K562 (cell line): Measurements from ENCODE around the gene FRMD7. TPM values are rescaled to one million over a fixed set of nuclear protein-coding genes. Genes with fewer than 3 reads are reported as not detected.

Source experiments
- ATAC-seq: fragments of 200-7000 bp; cut with Tn5 transposase; 3 replicates; pipeline ENCODE4 v1.9.1; 2020; ENCODE audit warnings: moderate library complexity
- BruUV-seq: library from RNA; stranded (reverse); fragments of 400-500 nt; replicated peaks from 2 replicates; lab custom pipeline; 2021; lab: Mats Ljungman, UMichigan
- CTCF ChIA-PET: fragments of 300-600 bp; formaldehyde crosslinking; extraction: SDS; loops from one replicate; lab custom pipeline; 2021; ENCODE audit warnings: low intra/inter-chr PET ratio; lab: Yijun Ruan, JAX
- POLR2A ChIA-PET: fragments of 300-600, 350-650 bp; sonication (Branson Sonifier 250); formaldehyde crosslinking; extraction: SDS; loops from one replicate; lab custom pipeline; 2021; ENCODE audit warnings: antibody characterized with exemption, inconsistent platforms; lab: Yijun Ruan, JAX
- DNase-seq, 4 experiments: peaks; one replicate each; pipeline versions ENCODE4 v3.0.0 to v3.0.0-alpha.2; 2011 to 2018; ENCODE audit warnings: low spot score in 3 of 4, mixed read lengths in 3 of 4; ENCODE audit errors: extremely low read depth in 1 of 4
- FAIRE-seq: peaks from 2 replicates; lab custom pipeline; 2011; peaks lifted over from hg19 to GRCh38; lab: Jason Lieb, UNC
- H2AFZ ChIP-seq: 2 replicates; pipeline ENCODE4 v1.6.0; 2011; ENCODE audit warnings: low read depth, low read length, control low read depth, inconsistent platforms
- H3K27ac ChIP-seq: fragments of 200-600 bp; 3 replicates; pipeline ENCODE4 v1.8.0; 2011; ENCODE audit warnings: low read depth, mild to moderate bottlenecking, control low read depth, inconsistent platforms, low read length, moderate library complexity, mixed read lengths; ENCODE audit errors: extremely low read depth
- H3K27me3 ChIP-seq, 2 experiments: fragments of 300-600 bp in 1 of 2; 2 replicates in 1 of 2; 3 replicates in 1 of 2; pipeline versions ENCODE4 v1.6.0 to v1.8.0; 2011; ENCODE audit warnings: inconsistent platforms in 2 of 2, low read length in 2 of 2, mild to moderate bottlenecking in 1 of 2, mixed read lengths in 1 of 2, moderate library complexity in 1 of 2; ENCODE audit not compliant: control insufficient read depth in 2 of 2, insufficient read depth in 2 of 2
- H3K36me3 ChIP-seq: fragments of 300-600 bp; 3 replicates; pipeline ENCODE4 v1.8.0; 2011; ENCODE audit warnings: mild to moderate bottlenecking, low read length, inconsistent platforms; ENCODE audit not compliant: control insufficient read depth, insufficient read depth
- H3K4me1 ChIP-seq, 2 experiments: fragments of 200-600 bp in 1 of 2; replicated peaks in 1 of 2; 2 replicates in 1 of 2; 3 replicates in 1 of 2; pipeline versions ENCODE4 v1.5.1 to v1.8.0; 2011; ENCODE audit warnings: inconsistent platforms in 2 of 2, low read length in 2 of 2, mild to moderate bottlenecking in 1 of 2, mixed read lengths in 1 of 2, moderate library complexity in 1 of 2; ENCODE audit not compliant: control insufficient read depth in 2 of 2, insufficient read depth in 2 of 2
- H3K4me2 ChIP-seq: 2 replicates; pipeline ENCODE4 v1.6.1; 2011; ENCODE audit warnings: low read length, control low read depth, inconsistent platforms, mixed read lengths; ENCODE audit not compliant: insufficient read depth
- H3K4me3 ChIP-seq: fragments of 200-600 bp; sonication (generic), shearing (Covaris generic); 2 replicates; pipeline ENCODE4 v1.5.1; 2016; ENCODE audit warnings: control low read depth, inconsistent platforms
- H3K79me2 ChIP-seq: fragments of 200-600 bp; 3 replicates; pipeline ENCODE4 v1.8.0; 2011; ENCODE audit warnings: low read length, inconsistent platforms; ENCODE audit not compliant: control insufficient read depth, insufficient read depth
- H3K9ac ChIP-seq, 2 experiments: 2 replicates each; pipeline versions ENCODE4 v1.6.0 to v1.6.1; 2011; ENCODE audit warnings: low read depth in 2 of 2, low read length in 2 of 2, control low read depth in 1 of 2, inconsistent platforms in 1 of 2, mild to moderate bottlenecking in 1 of 2, mixed read lengths in 1 of 2; ENCODE audit not compliant: insufficient read depth in 1 of 2
- H3K9me1 ChIP-seq: one replicate; pipeline ENCODE4 v1.6.0; 2011; ENCODE audit warnings: inconsistent platforms, mild to moderate bottlenecking, low read length, moderate library complexity; ENCODE audit not compliant: control insufficient read depth, insufficient read depth
- H3K9me3 ChIP-seq: replicated peaks from 2 replicates; pipeline ENCODE4 v1.5.1; 2011; ENCODE audit warnings: low read depth, low read length, inconsistent platforms; ENCODE audit not compliant: control insufficient read depth, insufficient read depth
- H4K20me1 ChIP-seq: replicated peaks from 2 replicates; pipeline ENCODE4 v1.6.1; 2011; ENCODE audit warnings: low read length, inconsistent platforms, mixed read lengths; ENCODE audit not compliant: control insufficient read depth, insufficient read depth
- BDP1 ChIP-seq: IDR thresholded peaks from 3 replicates; pipeline ENCODE4 v1.6.1; 2011; ENCODE audit not compliant: insufficient read length, insufficient read depth
- FUS ChIP-seq: fragments of 200-400 bp; formaldehyde crosslinking; optimal IDR thresholded peaks from 2 replicates; pipeline ENCODE3; 2017; ENCODE audit warnings: low read depth, low read length
- HNRNPUL1 ChIP-seq: fragments of 200-400 bp; formaldehyde crosslinking; IDR thresholded peaks from 2 replicates; pipeline ENCODE4 v1.6.1; 2017; ENCODE audit warnings: low read length
- KLF1 ChIP-seq: fragments of 450-650 bp; IDR thresholded peaks from 2 replicates; pipeline ENCODE4 v1.6.1; 2016; ENCODE audit warnings: missing genetic modification characterization, missing compliant biosample characterization
- NFXL1 ChIP-seq: fragments of 450-650 bp; formaldehyde crosslinking; IDR thresholded peaks from 2 replicates; pipeline ENCODE4 v1.4.0; 2021; ENCODE audit warnings: mild to moderate bottlenecking
- PHB ChIP-seq: fragments of 250-450 bp; sonication (Bioruptor Pico); IDR thresholded peaks from 2 replicates; pipeline ENCODE4 v1.5.0; 2021
- PHTF2 ChIP-seq: fragments of 250-450 bp; sonication (Bioruptor Pico); IDR thresholded peaks from 2 replicates; pipeline ENCODE4 v1.5.0; 2021; ENCODE audit warnings: mild to moderate bottlenecking
- ZBTB1 ChIP-seq: sonication (generic); formaldehyde crosslinking; IDR thresholded peaks from 2 replicates; pipeline ENCODE4 v1.8.1; 2023; ENCODE audit warnings: missing genetic modification reagents, low read depth, mild to moderate bottlenecking, borderline replicate concordance
- ZNF740 ChIP-seq, 3 experiments: fragments of 200-800 bp in 1 of 3; sonication (Bioruptor generic) in 1 of 3; sonication (generic) in 1 of 3; formaldehyde crosslinking in 1 of 3; IDR thresholded peaks; 2 replicates each; pipeline versions ENCODE4 v1.6.1 to v1.8.0; 2016 to 2022; ENCODE audit warnings: mild to moderate bottlenecking in 2 of 3, missing compliant biosample characterization in 2 of 3, missing genetic modification characterization in 2 of 3, missing genetic modification reagents in 1 of 3
- WGBS: fragments of 100-300 bp; shearing (Covaris generic); methylation state at CpG from one replicate; pipeline ENCODE4 v1.1.6; 2016; ENCODE audit warnings: low coverage, mixed read lengths; ENCODE audit not compliant: insufficient coverage; ENCODE audit errors: missing lambda C conversion rate; 5-methylcytosine and 5-hydroxymethylcytosine counted together
- in situ Hi-C: fragments of 300-500 bp; cut with MboI; formaldehyde crosslinking; loops from 4 replicates; pipeline ENCODE4 v1.15.0; 2018; ENCODE audit warnings: inconsistent platforms, mixed read lengths
- intact Hi-C: fragments of 100-400 bp; cut with micrococcal nuclease; formaldehyde crosslinking; loops from 2 replicates; pipeline ENCODE4 v1.14.2; 2022
- polyA plus RNA-seq, 8 experiments: library from polyadenylated mRNA; depleted of rRNA in 4 of 8; stranded (reverse) in 5 of 8; unstranded in 3 of 8; fragments of >200 nt; fragmentation: Nextera tagmentation in 2 of 8; fragmentation: Illumina TruSeq in 1 of 8; extraction: Ambion mirVana in 2 of 8; extraction: Trizol in 1 of 8; gene quantifications; 2 replicates each; pipeline versions ENCODE4 v1.2.1 to v1.2.3, GENCODE V29; 2011 to 2014; ENCODE audit warnings: inconsistent platforms in 1 of 8, missing spikeins in 1 of 8
- total RNA-seq, 7 experiments: library from RNA; depleted of rRNA in 6 of 7; stranded (reverse); fragments of >200 nt in 6 of 7; fragmentation: Illumina TruSeq in 2 of 7; extraction: Trizol in 2 of 7; gene quantifications; 2 replicates each; pipeline versions ENCODE4 v1.2.1 to v1.2.3, GENCODE V29; 2011 to 2021; ENCODE audit warnings: low replicate concordance in 1 of 7
- TF ChIP-seq, protein P1 (sequence below): sonication (generic); formaldehyde crosslinking; IDR thresholded peaks from 2 replicates; pipeline ENCODE4 v1.8.1; 2023; ENCODE audit warnings: mild to moderate bottlenecking, missing genetic modification reagents
- TF ChIP-seq, protein P2 (sequence below), 3 experiments: fragments of 200-800 bp in 1 of 3; fragments of 250-450 bp in 1 of 3; fragments of 450-650 bp in 1 of 3; sonication (Bioruptor Pico) in 1 of 3; sonication (Bioruptor generic) in 1 of 3; formaldehyde crosslinking in 1 of 3; IDR thresholded peaks; 2 replicates each; pipeline versions ENCODE4 v1.6.1 to v1.8.0; 2016 to 2022; ENCODE audit warnings: mild to moderate bottlenecking in 2 of 3, missing genetic modification characterization in 2 of 3, missing compliant biosample characterization in 1 of 3, moderate library complexity in 1 of 3
- TF ChIP-seq, protein P3 (sequence below), 2 experiments: IDR thresholded peaks in 1 of 2; conservative IDR thresholded peaks in 1 of 2; 2 replicates each; pipeline ENCODE4 v1.6.1; 2016; ENCODE audit warnings: low read depth in 2 of 2, mild to moderate bottlenecking in 1 of 2, missing compliant biosample characterization in 1 of 2, missing genetic modification characterization in 1 of 2, moderate library complexity in 1 of 2

The FRMD7 gene
- total and polyA plus RNA-seq, 9 of the 15 experiments (the other 6 are each of a cell fraction or from before 2014, with no cell fraction given): 0.06 to 0.09 TPM; not detected in 7

DNA sequence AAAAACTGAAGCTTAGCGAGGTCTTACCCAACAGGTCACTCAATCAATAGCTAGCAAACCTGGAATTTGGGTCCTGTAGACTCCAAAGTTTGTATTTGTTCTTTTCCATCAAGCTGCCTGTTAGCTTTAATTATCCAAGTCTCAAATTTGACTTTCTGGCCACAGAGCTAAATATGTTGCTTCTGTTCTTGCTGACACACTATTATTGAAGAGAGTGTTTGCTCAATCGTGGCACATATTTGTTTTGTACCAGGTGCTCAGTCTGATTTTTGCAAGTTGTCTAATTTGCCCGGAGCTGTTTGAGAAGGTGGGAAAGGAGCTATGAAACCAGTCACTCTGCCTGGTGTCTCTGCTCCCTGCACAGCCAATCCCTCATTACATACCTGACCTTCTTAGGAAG is 41.7 kb upstream of the FRMD7 start:
- H3K9me1 ChIP-seq: no peaks in the 10 kb centered on the region
- no peak overlapping the region for H3K4me2 ChIP-seq
- 0 out of 2 replicates have a peak, but pooled peaks cover 2% of the 10 kb centered on the region for H3K9me3 ChIP-seq
- ATAC-seq (no peak), DNase-seq (no peak), FAIRE-seq (no peak)
- H3K9ac ChIP-seq: no peak overlapping the region
- BruUV-seq: no TSS peak
- H3K4me1 ChIP-seq: no peaks in the 10 kb centered on the region
- H3K27me3 ChIP-seq: no peaks in the 10 kb centered on the region
- WGBS: 5% methylated on average over 3 of the region's 3 CpGs
- ChIA-PET CTCF (no interaction called here), POLR2A (interaction anchor here (1.4 to 1.8 kb wide), 2 partner anchors 19 to 29 kb away, joined by 4 to 6 read pairs; no protein-coding TSS in a partner anchor)
- intact Hi-C loops: no loop called here
- no peaks in the 10 kb centered on the region for H3K36me3 ChIP-seq
- in situ Hi-C loops: no loop called here
- no peak overlapping the region for H2AFZ ChIP-seq
- no peak overlapping the region for H3K27ac ChIP-seq
- no peak overlapping the region for H3K4me3 ChIP-seq
- H3K79me2 ChIP-seq: no peaks in the 10 kb centered on the region
- H4K20me1 ChIP-seq: no peaks in the 10 kb centered on the region
- TF ChIP-seq, protein P1, sequence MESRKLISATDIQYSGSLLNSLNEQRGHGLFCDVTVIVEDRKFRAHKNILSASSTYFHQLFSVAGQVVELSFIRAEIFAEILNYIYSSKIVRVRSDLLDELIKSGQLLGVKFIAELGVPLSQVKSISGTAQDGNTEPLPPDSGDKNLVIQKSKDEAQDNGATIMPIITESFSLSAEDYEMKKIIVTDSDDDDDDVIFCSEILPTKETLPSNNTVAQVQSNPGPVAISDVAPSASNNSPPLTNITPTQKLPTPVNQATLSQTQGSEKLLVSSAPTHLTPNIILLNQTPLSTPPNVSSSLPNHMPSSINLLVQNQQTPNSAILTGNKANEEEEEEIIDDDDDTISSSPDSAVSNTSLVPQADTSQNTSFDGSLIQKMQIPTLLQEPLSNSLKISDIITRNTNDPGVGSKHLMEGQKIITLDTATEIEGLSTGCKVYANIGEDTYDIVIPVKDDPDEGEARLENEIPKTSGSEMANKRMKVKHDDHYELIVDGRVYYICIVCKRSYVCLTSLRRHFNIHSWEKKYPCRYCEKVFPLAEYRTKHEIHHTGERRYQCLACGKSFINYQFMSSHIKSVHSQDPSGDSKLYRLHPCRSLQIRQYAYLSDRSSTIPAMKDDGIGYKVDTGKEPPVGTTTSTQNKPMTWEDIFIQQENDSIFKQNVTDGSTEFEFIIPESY (CRISPR knock-in tag): no peak
- TF ChIP-seq KLF1 (tag) (no peak), BDP1 (no peak), ZBTB1 (CRISPR knock-in tag) (no peak), NFXL1 (CRISPR knock-in tag) (no peak), PHB (CRISPR knock-in tag) (no peak), PHTF2 (CRISPR knock-in tag) (no peak), FUS (no peak), ZNF740 (CRISPR knock-in tag; IDR thresholded peaks at IDR 0.05) (no peak), ZNF740 (tag; IDR thresholded peaks at IDR 0.05) (no peak), HNRNPUL1 (no peak)
- TF ChIP-seq, protein P2, sequence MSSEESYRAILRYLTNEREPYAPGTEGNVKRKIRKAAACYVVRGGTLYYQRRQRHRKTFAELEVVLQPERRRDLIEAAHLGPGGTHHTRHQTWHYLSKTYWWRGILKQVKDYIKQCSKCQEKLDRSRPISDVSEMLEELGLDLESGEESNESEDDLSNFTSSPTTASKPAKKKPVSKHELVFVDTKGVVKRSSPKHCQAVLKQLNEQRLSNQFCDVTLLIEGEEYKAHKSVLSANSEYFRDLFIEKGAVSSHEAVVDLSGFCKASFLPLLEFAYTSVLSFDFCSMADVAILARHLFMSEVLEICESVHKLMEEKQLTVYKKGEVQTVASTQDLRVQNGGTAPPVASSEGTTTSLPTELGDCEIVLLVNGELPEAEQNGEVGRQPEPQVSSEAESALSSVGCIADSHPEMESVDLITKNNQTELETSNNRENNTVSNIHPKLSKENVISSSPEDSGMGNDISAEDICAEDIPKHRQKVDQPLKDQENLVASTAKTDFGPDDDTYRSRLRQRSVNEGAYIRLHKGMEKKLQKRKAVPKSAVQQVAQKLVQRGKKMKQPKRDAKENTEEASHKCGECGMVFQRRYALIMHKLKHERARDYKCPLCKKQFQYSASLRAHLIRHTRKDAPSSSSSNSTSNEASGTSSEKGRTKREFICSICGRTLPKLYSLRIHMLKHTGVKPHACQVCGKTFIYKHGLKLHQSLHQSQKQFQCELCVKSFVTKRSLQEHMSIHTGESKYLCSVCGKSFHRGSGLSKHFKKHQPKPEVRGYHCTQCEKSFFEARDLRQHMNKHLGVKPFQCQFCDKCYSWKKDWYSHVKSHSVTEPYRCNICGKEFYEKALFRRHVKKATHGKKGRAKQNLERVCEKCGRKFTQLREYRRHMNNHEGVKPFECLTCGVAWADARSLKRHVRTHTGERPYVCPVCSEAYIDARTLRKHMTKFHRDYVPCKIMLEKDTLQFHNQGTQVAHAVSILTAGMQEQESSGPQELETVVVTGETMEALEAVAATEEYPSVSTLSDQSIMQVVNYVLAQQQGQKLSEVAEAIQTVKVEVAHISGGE (CRISPR knock-in tag; IDR thresholded peaks at IDR 0.05): no peak
- TF ChIP-seq, protein P3, sequence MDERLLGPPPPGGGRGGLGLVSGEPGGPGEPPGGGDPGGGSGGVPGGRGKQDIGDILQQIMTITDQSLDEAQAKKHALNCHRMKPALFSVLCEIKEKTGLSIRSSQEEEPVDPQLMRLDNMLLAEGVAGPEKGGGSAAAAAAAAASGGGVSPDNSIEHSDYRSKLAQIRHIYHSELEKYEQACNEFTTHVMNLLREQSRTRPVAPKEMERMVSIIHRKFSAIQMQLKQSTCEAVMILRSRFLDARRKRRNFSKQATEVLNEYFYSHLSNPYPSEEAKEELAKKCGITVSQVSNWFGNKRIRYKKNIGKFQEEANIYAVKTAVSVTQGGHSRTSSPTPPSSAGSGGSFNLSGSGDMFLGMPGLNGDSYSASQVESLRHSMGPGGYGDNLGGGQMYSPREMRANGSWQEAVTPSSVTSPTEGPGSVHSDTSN (CRISPR knock-in tag; IDR thresholded peaks at IDR 0.05; ENCODE audit: low read depth): no peak
- TF ChIP-seq, protein P3 (tag; conservative IDR thresholded peaks at IDR 0.05; ENCODE audit: low read depth): no peak
